Cardiac septum (tissue), 1 donor: Measurements from ENCODE around the gene FCGR3A. TPM values are rescaled to one million over a fixed set of nuclear protein-coding genes. Genes with fewer than 3 reads are reported as not detected.
"Not testable (repeated sequence)": the region's sequence is repeated elsewhere in the genome, so short reads cannot be mapped to it uniquely, and the experiment has no call there.

Source experiments
- DNase-seq: peaks from one replicate; pipeline ENCODE4 v3.0.0-alpha.2; 2020; ENCODE audit warnings: low spot score
- intact Hi-C: fragments of 100-400 bp; cut with DNase I; formaldehyde crosslinking; loops from one replicate; pipeline ENCODE4 v1.14.0; 2022
- total RNA-seq: library from RNA; stranded (reverse); fragmentation: NEBNext Ultra II Directional; extraction: Animal tissue kit (Norgen Biotek cat#: 25700); gene quantifications from one replicate; pipeline ENCODE4 v1.2.1, GENCODE V29; 2021
- donor health status: DM: no; HTN: no; CAD: no.

Gene FCGR3A
- total RNA-seq, 1 donor from 2014 or later = 14.7 TPM

DNA sequence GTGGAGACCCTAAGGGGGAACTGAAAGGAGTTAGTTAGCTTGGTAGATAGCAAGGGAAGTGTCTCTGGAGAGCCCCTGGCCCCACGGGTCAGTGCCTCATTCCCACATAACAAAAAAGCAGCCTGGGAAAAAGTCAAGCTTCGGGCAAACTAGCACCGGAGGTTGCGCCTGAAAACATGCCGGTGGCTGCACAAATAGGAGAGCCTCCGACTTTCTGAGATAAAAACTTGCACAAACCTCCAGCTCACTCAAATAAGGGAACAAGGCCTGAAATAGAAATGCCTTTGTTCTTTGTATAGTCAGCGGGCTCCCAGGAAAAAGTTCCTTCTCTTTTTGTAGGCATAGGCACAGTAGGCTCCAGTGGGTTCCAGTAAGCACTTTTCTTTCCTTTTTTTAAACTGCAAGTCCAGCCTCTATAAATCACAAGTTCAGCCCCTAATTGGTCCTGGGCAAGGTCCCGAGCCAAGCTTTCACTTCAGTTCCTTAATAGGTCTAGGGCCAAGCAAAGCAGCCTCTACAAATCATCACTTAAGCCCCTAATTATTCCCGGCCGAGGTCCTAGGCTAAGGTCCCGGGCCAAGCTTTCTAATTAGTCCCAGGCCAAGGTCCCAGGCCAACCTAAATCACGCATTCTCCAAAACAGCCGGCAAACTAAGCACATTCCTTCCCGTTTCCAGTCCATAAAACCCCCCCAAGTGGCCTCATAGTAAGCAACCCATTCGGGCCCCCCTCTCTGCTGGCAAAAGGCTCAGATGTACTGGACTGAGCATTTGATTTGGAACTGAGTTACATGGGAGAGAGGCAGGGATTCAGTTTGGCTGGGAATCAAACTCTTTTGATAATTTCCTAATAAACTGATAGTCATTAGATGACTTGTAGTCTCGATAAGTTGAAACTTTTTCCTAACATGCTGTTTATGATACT is 16.7 kb downstream of the FCGR3A start:
- intact Hi-C loops, DNase-seq: not testable (repeated sequence)

DNA sequence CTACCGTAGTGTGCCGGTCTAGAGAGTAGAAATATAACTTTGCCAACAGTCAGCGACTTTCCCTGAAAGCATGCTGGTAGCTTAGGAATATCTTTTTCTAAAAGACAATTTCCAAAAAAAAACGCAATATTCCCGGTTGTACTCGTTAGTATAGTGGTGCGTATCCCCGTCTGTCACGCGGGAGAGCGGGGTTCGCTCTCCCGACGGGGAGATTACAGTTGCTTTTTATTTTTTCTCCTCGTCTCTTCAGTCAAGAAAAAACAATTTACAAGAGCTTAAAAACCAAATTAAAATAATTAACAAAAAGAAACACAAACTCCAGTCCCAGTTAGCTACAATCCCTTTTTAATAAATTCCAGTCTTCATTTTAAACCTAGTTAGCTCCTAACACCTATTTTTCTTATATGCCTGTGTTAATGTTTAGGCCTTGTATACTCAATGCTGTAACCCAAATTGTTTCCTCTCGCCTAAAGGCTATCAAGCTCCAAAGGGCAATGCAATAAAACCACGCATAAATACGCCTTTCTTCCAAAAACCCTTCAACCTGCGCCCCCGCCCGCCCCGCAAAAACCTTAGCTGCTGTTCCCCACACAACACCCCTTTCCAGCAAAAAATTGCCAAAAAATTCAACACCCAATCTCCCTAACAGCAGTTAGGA is 17.5 kb downstream of the FCGR3A start:
- intact Hi-C loops = no loop called here
- DNase-seq = no peak

DNA sequence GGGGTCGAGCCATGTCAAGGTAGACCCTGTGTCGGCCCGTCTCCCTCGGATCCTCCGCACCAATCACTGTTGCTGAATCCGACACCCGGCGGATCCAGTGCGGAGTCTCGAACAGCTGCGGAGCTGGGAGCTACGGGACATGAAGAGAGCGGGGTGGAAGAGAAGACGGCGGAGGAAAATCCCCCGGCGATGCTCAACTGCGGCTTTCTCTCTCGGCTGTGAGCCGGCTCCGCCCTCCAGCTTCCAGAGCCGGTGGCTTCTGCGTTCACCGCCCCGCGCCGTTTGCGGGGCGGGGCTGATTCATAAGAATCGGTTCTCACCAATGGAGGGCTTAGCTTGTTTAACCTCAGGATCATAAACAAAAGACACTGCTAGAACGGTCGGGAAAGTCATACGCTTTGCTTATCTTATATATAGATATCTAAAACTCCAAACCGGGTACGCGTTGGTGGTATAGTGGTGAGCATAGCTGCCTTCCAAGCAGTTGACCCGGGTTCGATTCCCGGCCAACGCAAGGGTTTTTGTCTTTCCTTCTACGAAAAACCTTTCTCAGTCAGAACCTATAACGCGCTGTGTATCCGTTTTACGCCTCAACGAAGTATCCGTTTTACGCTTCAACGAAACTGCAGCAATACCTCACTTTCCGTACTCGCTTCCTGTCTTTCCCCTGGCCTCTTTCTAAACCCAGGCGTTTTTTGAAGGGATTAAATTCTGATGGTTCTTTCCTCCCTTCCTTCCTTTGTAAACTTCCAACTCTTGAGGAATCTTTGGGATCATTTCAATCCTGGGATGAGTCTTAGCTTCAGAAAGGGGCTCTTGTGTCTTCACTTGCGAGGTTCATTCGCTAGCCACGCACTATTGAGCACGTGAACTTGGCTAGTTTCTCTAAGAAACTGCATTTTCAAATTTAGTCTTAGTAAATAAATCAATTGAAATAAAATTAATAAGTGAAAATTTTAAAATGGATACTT is 18.7 kb downstream of the FCGR3A start:
- peak; percentile 87 for DNase-seq
- intact Hi-C loops = not testable (repeated sequence)

DNA sequence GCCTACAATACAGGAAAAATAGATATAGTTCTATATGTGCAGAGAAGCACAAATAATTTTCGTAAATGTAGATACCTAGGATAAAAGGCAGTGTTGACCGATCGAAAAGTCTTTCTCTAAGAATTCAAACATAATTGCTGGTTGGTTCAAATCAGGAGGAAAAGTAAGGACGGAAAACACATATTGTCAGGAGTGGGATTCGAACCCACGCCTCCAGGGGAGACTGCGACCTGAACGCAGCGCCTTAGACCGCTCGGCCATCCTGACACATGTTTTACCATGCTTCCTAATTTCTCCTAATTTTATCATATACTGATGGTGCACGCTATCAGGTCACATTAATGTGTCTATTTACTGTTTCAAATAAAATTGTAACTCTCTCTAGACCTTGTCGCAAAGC is 19.5 kb downstream of the FCGR3A start:
- DNase-seq, intact Hi-C loops: not testable (repeated sequence)

DNA sequence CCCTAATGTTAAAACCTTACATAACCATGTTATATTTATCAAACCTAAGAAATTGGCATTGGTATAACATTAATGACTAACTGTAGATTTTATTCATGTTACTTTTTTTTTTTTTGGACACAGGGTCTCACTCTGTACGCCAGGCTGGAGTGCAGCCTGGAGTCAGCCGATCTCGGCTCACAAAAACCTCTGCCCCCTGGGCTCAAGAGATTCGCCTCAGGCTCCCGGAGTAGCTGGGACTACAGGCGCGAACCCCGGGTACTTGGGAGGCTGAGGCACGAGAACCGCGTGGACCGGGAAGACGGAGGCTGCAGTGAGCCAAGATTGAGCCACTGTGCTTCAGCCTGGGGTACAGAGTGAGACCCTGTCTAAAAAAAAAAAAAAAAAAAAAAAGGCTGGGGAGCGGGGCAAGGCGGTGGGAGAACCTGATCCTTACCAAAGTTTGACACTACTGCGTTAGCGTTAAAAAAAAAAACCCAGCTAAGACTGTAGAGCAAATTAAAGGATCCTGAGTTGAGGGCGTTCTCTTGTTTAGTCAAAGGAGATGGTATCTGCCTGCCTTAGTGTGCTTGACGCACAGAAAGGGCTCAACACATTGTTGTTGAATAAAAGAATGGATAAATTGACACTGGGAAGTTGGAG is 20.0 kb downstream of the FCGR3A start:
- intact Hi-C loops, DNase-seq: not testable (repeated sequence)

DNA sequence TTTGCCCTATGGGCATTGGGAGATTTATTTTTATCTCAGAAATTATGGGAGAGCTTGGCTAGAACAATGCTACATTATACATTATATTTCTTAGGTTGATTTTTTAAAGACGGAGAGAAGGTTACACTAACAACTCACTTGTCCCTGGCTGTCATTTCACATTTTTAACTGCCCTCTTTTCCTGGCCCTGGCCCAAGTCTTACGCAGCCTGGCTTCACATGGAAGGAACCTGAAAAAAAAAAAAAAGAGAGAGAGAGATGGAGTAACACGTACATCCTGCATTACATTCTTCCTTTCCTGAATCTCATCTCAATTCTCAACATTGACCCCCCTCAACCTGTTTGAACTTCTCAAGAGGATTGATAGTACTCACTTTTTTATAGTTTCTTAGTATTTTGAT is 21.1 kb downstream of the FCGR3A start:
- intact Hi-C loops, DNase-seq: not testable (repeated sequence)

DNA sequence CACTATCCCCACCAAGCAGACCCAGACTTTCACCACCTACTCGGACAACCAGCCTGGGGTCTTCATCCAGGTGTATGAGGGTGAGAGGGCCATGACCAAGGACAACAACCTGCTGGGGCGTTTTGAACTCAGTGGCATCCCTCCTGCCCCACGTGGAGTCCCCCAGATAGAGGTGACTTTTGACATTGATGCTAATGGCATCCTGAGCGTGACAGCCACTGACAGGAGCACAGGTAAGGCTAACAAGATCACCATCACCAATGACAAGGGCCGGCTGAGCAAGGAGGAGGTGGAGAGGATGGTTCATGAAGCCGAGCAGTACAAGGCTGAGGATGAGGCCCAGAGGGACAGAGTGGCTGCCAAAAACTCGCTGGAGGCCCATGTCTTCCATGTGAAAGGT is 23.7 kb downstream of the FCGR3A start:
- DNase-seq, intact Hi-C loops: not testable (repeated sequence)

DNA sequence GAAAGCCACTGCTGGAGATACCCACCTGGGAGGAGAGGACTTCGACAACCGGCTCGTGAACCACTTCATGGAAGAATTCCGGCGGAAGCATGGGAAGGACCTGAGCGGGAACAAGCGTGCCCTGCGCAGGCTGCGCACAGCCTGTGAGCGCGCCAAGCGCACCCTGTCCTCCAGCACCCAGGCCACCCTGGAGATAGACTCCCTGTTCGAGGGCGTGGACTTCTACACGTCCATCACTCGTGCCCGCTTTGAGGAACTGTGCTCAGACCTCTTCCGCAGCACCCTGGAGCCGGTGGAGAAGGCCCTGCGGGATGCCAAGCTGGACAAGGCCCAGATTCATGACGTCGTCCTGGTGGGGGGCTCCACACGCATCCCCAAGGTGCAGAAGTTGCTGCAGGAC is 24.3 kb downstream of the FCGR3A start:
- intact Hi-C loops = not testable (repeated sequence)

DNA sequence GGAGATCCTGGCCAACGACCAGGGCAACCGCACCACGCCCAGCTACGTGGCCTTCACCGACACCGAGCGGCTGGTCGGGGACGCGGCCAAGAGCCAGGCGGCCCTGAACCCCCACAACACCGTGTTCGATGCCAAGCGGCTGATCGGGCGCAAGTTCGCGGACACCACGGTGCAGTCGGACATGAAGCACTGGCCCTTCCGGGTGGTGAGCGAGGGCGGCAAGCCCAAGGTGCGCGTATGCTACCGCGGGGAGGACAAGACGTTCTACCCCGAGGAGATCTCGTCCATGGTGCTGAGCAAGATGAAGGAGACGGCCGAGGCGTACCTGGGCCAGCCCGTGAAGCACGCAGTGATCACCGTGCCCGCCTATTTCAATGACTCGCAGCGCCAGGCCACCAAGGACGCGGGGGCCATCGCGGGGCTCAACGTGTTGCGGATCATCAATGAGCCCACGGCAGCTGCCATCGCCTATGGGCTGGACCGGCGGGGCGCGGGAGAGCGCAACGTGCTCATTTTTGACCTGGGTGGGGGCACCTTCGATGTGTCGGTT is 24.8 kb downstream of the FCGR3A start:
- intact Hi-C loops = not testable (repeated sequence)

More for the DNA sequence above, 24.3 kb downstream of the FCGR3A start:
- peak; percentile 83 for DNase-seq

DNA sequence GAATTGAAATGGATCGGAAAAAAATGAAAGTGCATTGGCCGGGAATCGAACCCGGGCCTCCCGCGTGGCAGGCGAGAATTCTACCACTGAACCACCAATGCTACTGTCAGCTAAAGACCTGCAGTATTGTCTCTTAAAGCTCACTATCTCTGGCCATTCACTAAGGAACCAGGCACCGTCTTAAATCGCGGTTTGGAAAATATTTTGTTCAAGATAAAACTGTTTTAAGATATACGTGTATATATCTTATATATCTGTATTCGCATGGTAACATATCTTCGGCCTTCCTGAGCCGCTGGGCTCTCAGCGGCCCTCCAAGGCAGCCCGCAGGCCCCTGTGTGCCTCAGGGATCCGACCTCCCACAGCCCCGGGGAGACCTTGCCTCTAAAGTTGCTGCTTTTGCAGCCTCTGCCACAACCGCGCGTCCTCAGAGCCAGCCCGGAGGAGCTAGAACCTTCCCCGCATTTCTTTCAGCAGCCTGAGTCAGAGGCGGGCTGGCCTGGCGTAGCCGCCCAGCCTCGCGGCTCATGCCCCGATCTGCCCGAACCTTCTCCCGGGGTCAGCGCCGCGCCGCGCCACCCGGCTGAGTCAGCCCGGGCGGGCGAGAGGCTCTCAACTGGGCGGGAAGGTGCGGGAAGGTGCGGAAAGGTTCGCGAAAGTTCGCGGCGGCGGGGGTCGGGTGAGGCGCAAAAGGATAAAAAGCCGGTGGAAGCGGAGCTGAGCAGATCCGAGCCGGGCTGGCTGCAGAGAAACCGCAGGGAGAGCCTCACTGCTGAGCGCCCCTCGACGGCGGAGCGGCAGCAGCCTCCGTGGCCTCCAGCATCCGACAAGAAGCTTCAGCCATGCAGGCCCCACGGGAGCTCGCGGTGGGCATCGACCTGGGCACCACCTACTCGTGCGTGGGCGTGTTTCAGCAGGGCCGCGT is 25.5 kb downstream of the FCGR3A start, which contains the start of gene HSPA6:
TSS of gene HSPA6 (plus strand) at position 724 of the 925 bp plus-strand sequence. CDS start at position 843, 119 bp downstream.
- peak; percentile 78 for DNase-seq
- intact Hi-C loops = not testable (repeated sequence)

More for the DNA sequence above, 24.8 kb downstream of the FCGR3A start:
- DNase-seq = not testable (repeated sequence)

DNA sequence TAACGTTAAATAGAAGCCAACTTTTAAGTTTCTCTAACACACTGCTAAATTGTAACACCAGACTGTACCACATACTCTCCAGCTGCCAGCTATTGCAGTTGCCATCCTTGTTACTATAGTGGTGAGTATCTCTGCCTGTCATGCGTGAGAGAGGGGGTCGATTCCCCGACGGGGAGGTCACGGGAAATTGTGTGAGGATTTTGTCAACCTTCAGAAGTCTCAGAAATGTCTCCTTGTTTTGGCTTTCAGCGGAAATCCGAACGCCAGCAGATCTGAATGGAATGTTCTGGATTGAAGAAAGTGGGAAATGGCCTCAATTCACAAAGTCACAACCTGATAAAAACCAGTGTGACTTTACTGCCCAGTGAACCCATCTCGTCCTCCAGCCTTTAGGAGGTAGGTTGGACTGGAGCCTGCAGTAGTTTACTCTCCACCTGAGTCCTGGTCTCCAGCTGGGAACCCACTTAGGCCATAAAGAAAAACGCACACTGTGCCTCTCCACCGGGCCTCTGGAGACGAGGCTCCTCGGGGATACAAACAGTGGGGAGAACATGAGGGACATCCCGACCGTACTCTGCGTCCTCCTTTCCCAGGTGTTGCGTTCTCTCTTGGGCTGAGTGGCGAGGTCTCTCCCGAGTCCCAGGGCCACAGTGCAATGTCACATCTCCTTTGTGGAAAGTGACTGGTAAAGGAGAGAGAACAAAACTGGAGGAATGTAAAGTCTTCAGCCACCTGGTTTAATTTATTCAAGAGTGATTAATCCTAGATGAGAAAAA is 26.4 kb downstream of the FCGR3A start:
- intact Hi-C loops = not testable (repeated sequence)

DNA sequence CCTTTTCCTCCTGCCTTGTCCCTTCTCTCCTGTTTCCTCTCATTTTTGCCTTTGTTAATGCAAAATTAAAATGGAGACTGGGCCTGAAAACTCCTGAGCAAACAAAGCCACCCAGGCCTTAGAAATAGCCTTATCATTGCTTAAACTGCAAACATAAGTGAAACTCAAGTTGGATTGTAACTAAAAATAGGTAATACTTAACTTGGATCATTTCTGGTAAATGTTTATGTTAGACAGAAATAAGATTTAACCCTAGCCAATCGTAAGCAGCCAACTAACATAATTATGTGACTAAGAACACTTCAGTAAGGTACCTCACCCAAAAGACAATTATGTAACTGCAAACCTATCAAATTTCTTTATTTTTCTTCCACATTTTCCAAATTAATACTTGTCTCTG is 35.7 kb downstream of the FCGR3A start:
- not testable (repeated sequence) for DNase-seq

More for the DNA sequence above, 26.4 kb downstream of the FCGR3A start:
- not testable (repeated sequence) for DNase-seq

DNA sequence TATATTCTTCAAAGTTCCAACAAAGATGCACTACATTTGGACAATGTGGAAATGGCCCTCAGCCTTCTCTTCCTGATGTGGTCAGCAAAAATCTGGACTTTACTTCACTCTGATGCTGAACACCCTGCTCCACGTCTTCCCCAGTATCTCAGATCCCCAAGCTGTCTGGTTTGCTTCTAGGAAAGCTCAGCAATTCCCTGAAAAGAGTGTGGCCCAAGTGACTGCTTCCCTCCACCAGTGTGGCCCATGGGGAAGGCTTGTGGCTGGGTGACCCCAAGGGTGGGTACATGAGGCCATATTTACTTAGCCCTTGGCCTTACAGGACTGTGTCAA is 36.2 kb downstream of the FCGR3A start:
- DNase-seq, intact Hi-C loops: not testable (repeated sequence)

More for the DNA sequence above, 35.7 kb downstream of the FCGR3A start:
- intact Hi-C loops = not testable (repeated sequence)

DNA sequence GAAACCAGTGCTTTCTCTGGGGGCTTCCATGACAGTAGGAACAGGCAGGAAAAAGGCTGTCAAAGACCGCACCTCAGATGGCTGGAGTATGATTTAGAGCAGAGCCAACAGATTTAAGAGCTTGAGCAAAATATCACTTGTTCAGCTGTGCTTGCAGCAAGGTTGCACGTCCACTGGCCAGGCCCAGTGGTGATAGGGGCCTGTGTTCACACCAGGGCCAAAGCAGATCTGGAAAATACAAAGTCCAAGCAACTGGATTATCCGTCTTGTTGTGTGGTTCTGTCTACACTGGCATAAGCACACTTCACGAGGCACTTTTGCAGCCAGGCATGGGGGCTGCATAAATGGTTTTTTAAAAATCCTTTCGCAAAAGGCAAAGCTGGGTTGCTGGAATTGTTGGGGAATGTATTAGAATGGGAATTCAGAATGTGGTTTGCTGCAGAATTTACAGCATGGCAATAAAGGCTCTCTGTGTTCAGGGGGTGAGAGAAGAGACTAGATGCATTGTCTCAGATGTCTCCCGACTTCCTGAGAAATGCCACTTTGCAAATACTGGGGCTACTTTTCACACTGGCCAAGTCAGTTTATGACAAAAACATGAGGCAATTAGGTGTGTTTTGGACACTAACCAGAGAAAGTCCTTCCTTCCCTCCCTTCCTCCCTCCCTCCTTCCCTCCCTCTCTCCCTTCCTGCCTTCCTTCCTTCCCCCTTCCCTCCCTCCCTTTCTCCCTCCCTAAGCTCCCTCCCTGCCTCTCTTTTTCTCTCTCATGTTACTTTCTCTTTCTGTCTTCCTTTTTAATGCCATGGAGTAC is 36.8 kb downstream of the FCGR3A start:
- intact Hi-C loops, DNase-seq: not testable (repeated sequence)

DNA sequence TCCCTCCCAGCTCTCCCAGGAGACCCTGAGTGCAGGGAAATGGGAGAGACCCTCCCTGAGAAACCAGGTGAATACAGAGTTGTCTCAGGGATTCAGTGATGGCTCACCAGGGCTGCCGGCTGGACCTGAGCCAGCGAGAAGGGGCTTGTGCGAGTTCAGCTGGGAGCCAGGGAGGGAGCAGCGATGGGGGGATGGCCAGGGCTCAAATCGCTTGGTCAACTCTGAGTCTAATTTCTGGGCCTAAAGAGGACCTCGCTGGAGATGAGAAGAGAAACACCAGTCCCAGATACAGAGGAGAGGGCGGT is 37.9 kb downstream of the FCGR3A start:
- no peak for DNase-seq
- intact Hi-C loops = no loop called here
